HepG2 (cell line): Measurements from ENCODE around the gene SIRPA. TPM values are rescaled to one million over a fixed set of nuclear protein-coding genes. Genes with fewer than 3 reads are reported as not detected.

Experiments
- FOSL1 ChIP-seq: sonication (generic); formaldehyde crosslinking; IDR thresholded peaks from 2 replicates; pipeline ENCODE4 v1.9.0; 2021; ENCODE audit warnings: missing genetic modification reagents, borderline replicate concordance
- FOXC1 ChIP-seq: sonication (generic); formaldehyde crosslinking; IDR thresholded peaks from 2 replicates; pipeline ENCODE4 v1.8.0; 2022; ENCODE audit warnings: mild to moderate bottlenecking, missing genetic modification reagents, borderline replicate concordance
- FOXO1 ChIP-seq: sonication (generic); formaldehyde crosslinking; IDR thresholded peaks from 2 replicates; pipeline ENCODE4 v1.4.0; 2020; ENCODE audit warnings: missing genetic modification reagents
- HNRNPUL1 ChIP-seq: fragments of 200-400 bp; formaldehyde crosslinking; IDR thresholded peaks from 2 replicates; pipeline ENCODE4 v1.6.1; 2017; ENCODE audit warnings: low read depth, mild to moderate bottlenecking, low read length, moderate library complexity
- RBM22 ChIP-seq: fragments of 200-400 bp; formaldehyde crosslinking; optimal IDR thresholded peaks from 2 replicates; pipeline ENCODE3; 2017; ENCODE audit warnings: mild to moderate bottlenecking, low read length, moderate library complexity
- SMYD3 ChIP-seq: sonication (generic); formaldehyde crosslinking; IDR thresholded peaks from 2 replicates; pipeline ENCODE4 v1.8.1; 2023; ENCODE audit warnings: mild to moderate bottlenecking, missing genetic modification reagents
- STAG1 ChIP-seq: sonication (generic); formaldehyde crosslinking; IDR thresholded peaks from 2 replicates; pipeline ENCODE4 v1.4.0; 2020; ENCODE audit warnings: missing genetic modification reagents
- ZBTB20 ChIP-seq: sonication (generic); formaldehyde crosslinking; IDR thresholded peaks from 2 replicates; pipeline ENCODE4 v1.8.1; 2023; ENCODE audit warnings: missing genetic modification reagents, low read depth, mild to moderate bottlenecking, borderline replicate concordance
- ZFP90 ChIP-seq: sonication (generic); formaldehyde crosslinking; IDR thresholded peaks from 2 replicates; pipeline ENCODE4 v1.8.0; 2022; ENCODE audit warnings: missing genetic modification reagents, mild to moderate bottlenecking, inconsistent platforms, borderline replicate concordance
- ZNF468 ChIP-seq: sonication (generic); formaldehyde crosslinking; IDR thresholded peaks from 2 replicates; pipeline ENCODE4 v1.8.0; 2022; ENCODE audit warnings: mild to moderate bottlenecking, moderate library complexity, missing genetic modification reagents
- ZNF552 ChIP-seq: sonication (generic); formaldehyde crosslinking; IDR thresholded peaks from 2 replicates; pipeline ENCODE4 v1.9.0; 2022; ENCODE audit warnings: missing genetic modification reagents, mild to moderate bottlenecking, borderline replicate concordance
- ZNF605 ChIP-seq: sonication (generic); formaldehyde crosslinking; IDR thresholded peaks from 2 replicates; pipeline ENCODE4 v1.8.0; 2022; ENCODE audit warnings: mild to moderate bottlenecking, missing genetic modification reagents
- ZSCAN12 ChIP-seq: sonication (generic); formaldehyde crosslinking; IDR thresholded peaks from 2 replicates; pipeline ENCODE4 v1.9.0; 2021; ENCODE audit warnings: mild to moderate bottlenecking, missing genetic modification reagents
- ZSCAN9 ChIP-seq: IDR thresholded peaks from 2 replicates; pipeline ENCODE4 v1.6.1; 2016; ENCODE audit warnings: borderline replicate concordance
- polyA plus RNA-seq, 8 experiments: library from polyadenylated mRNA; depleted of rRNA in 3 of 8; stranded (reverse) in 7 of 8; unstranded in 1 of 8; fragments of >200 nt; fragmentation: Illumina TruSeq in 4 of 8; extraction: Trizol in 4 of 8; gene quantifications; 2 replicates each; pipeline versions ENCODE4 v1.2.1 to v1.2.3, GENCODE V29; 2011 to 2016; ENCODE audit warnings: low read depth in 4 of 8, missing spikeins in 1 of 8, mixed read lengths in 1 of 8; ENCODE audit not compliant: insufficient read depth in 1 of 8
- total RNA-seq, 5 experiments: library from RNA; depleted of rRNA; stranded (reverse); fragments of >200 nt; fragmentation: Illumina TruSeq; extraction: Trizol; gene quantifications; 2 replicates each; pipeline ENCODE4 v1.2.3, GENCODE V29; 2016; ENCODE audit warnings: low read depth in 1 of 5
- TF ChIP-seq, protein P1 (sequence below): sonication (generic); formaldehyde crosslinking; IDR thresholded peaks from 2 replicates; pipeline ENCODE4 v1.8.1; 2023; ENCODE audit warnings: missing genetic modification reagents, mild to moderate bottlenecking, borderline replicate concordance
- TF ChIP-seq, protein P2 (sequence below): sonication (generic); formaldehyde crosslinking; IDR thresholded peaks from 2 replicates; pipeline ENCODE4 v1.8.0; 2022; ENCODE audit warnings: mild to moderate bottlenecking, missing genetic modification reagents
- TF ChIP-seq, protein P3 (sequence below): sonication (generic); formaldehyde crosslinking; IDR thresholded peaks from 2 replicates; pipeline ENCODE4 v1.5.1; 2020; ENCODE audit warnings: mild to moderate bottlenecking, missing genetic modification reagents, borderline replicate concordance
- TF ChIP-seq, protein P4 (sequence below): sonication (generic); formaldehyde crosslinking; IDR thresholded peaks from 2 replicates; pipeline ENCODE4 v1.4.0; 2020; ENCODE audit warnings: missing genetic modification reagents
- TF ChIP-seq, protein P5 (sequence below): sonication (generic); formaldehyde crosslinking; IDR thresholded peaks from 2 replicates; pipeline ENCODE4 v1.5.1; 2020; ENCODE audit warnings: missing genetic modification reagents, mild to moderate bottlenecking, borderline replicate concordance

SIRPA gene
- total and polyA plus RNA-seq, 2 of the 13 experiments (the other 11 are each of a cell fraction or from before 2014, with no cell fraction given): 7.2 to 17.6 TPM

DNA sequence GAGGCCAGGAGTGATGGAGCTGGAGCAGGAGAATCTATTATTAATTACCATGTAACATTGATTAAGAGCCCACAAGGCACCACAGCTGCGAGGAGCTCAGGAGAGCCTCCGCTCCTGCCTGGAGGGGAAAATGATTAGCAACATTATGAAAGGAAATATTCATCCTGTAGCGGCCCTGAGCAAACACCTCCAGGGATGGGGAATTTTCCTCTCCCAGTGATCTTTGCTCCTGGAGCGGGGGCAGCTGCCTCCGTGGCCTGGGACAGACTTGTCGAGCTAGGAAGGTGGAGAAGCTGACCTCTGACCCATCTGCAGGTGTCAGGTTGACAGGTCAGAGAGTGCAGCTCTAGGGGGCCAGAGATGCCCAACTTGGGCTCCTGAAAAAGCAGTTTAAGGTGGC, 40.1 kb upstream of the SIRPA start (continued):
- TF ChIP-seq, protein P1, sequence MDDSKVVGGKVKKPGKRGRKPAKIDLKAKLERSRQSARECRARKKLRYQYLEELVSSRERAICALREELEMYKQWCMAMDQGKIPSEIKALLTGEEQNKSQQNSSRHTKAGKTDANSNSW: no peak
- TF ChIP-seq ZNF552: 0 out of 2 replicates have a peak, but pooled peaks have one; percentile 37
- no peak for TF ChIP-seq ZFP90 (CRISPR knock-in tag)
- TF ChIP-seq RBM22: no peak
- TF ChIP-seq, protein P2, sequence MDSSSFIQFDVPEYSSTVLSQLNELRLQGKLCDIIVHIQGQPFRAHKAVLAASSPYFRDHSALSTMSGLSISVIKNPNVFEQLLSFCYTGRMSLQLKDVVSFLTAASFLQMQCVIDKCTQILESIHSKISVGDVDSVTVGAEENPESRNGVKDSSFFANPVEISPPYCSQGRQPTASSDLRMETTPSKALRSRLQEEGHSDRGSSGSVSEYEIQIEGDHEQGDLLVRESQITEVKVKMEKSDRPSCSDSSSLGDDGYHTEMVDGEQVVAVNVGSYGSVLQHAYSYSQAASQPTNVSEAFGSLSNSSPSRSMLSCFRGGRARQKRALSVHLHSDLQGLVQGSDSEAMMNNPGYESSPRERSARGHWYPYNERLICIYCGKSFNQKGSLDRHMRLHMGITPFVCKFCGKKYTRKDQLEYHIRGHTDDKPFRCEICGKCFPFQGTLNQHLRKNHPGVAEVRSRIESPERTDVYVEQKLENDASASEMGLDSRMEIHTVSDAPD: no peak
- TF ChIP-seq, protein P3, sequence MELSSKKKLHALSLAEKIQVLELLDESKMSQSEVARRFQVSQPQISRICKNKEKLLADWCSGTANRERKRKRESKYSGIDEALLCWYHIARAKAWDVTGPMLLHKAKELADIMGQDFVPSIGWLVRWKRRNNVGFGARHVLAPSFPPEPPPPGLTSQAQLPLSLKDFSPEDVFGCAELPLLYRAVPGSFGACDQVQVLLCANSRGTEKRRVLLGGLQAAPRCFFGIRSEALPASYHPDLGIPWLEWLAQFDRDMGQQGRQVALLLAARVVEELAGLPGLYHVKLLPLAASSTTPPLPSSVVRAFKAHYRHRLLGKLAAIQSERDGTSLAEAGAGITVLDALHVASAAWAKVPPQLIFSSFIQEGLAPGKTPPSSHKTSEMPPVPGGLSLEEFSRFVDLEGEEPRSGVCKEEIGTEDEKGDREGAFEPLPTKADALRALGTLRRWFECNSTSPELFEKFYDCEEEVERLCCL (CRISPR knock-in tag): no peak
- TF ChIP-seq ZSCAN12 (CRISPR knock-in tag): no peak
- TF ChIP-seq ZSCAN9: peak; percentile 61; the same call in 1 of the 2 replicates
- TF ChIP-seq ZNF605 (CRISPR knock-in tag): no peak
- no peak for TF ChIP-seq ZBTB20 (CRISPR knock-in tag)
- TF ChIP-seq HNRNPUL1: no peak
- TF ChIP-seq STAG1 (CRISPR knock-in tag): no peak
- no peak for TF ChIP-seq ZNF468 (CRISPR knock-in tag)
- TF ChIP-seq, protein P4, sequence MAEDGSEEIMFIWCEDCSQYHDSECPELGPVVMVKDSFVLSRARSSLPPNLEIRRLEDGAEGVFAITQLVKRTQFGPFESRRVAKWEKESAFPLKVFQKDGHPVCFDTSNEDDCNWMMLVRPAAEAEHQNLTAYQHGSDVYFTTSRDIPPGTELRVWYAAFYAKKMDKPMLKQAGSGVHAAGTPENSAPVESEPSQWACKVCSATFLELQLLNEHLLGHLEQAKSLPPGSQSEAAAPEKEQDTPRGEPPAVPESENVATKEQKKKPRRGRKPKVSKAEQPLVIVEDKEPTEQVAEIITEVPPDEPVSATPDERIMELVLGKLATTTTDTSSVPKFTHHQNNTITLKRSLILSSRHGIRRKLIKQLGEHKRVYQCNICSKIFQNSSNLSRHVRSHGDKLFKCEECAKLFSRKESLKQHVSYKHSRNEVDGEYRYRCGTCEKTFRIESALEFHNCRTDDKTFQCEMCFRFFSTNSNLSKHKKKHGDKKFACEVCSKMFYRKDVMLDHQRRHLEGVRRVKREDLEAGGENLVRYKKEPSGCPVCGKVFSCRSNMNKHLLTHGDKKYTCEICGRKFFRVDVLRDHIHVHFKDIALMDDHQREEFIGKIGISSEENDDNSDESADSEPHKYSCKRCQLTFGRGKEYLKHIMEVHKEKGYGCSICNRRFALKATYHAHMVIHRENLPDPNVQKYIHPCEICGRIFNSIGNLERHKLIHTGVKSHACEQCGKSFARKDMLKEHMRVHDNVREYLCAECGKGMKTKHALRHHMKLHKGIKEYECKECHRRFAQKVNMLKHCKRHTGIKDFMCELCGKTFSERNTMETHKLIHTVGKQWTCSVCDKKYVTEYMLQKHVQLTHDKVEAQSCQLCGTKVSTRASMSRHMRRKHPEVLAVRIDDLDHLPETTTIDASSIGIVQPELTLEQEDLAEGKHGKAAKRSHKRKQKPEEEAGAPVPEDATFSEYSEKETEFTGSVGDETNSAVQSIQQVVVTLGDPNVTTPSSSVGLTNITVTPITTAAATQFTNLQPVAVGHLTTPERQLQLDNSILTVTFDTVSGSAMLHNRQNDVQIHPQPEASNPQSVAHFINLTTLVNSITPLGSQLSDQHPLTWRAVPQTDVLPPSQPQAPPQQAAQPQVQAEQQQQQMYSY (CRISPR knock-in tag): no peak; the same call in 1 of the 2 replicates
- TF ChIP-seq, protein P5, sequence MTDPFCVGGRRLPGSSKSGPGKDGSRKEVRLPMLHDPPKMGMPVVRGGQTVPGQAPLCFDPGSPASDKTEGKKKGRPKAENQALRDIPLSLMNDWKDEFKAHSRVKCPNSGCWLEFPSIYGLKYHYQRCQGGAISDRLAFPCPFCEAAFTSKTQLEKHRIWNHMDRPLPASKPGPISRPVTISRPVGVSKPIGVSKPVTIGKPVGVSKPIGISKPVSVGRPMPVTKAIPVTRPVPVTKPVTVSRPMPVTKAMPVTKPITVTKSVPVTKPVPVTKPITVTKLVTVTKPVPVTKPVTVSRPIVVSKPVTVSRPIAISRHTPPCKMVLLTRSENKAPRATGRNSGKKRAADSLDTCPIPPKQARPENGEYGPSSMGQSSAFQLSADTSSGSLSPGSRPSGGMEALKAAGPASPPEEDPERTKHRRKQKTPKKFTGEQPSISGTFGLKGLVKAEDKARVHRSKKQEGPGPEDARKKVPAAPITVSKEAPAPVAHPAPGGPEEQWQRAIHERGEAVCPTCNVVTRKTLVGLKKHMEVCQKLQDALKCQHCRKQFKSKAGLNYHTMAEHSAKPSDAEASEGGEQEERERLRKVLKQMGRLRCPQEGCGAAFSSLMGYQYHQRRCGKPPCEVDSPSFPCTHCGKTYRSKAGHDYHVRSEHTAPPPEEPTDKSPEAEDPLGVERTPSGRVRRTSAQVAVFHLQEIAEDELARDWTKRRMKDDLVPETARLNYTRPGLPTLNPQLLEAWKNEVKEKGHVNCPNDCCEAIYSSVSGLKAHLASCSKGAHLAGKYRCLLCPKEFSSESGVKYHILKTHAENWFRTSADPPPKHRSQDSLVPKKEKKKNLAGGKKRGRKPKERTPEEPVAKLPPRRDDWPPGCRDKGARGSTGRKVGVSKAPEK (CRISPR knock-in tag): no peak
- TF ChIP-seq FOXC1 (CRISPR knock-in tag): no peak
- TF ChIP-seq FOSL1 (CRISPR knock-in tag): no peak
- no peak for TF ChIP-seq FOXO1 (CRISPR knock-in tag)
- TF ChIP-seq SMYD3 (CRISPR knock-in tag): no peak
